K562 (cell line): Measurements from ENCODE around the gene C1R. TPM values are rescaled to one million over a fixed set of nuclear protein-coding genes. Genes with fewer than 3 reads are reported as not detected.

ENCODE experiments used
- CBFA2T2 ChIP-seq: fragments of 450-650 bp; conservative IDR thresholded peaks from 2 replicates; pipeline ENCODE4 v1.6.1; 2017; ENCODE audit warnings: mild to moderate bottlenecking
- EP400 ChIP-seq: fragments of 450-650 bp; IDR thresholded peaks from 2 replicates; pipeline ENCODE4 v1.6.1; 2017; ENCODE audit warnings: antibody characterized with exemption, mild to moderate bottlenecking, moderate library complexity
- GATAD2B ChIP-seq: fragments of 450-650 bp; IDR thresholded peaks from 2 replicates; pipeline ENCODE4 v1.6.1; 2017; ENCODE audit warnings: mild to moderate bottlenecking, borderline replicate concordance
- HMGN3 ChIP-seq: IDR thresholded peaks from 2 replicates; pipeline ENCODE4 v1.6.1; 2011; ENCODE audit warnings: borderline replicate concordance, low read depth, mild to moderate bottlenecking, mixed read lengths, low read length; ENCODE audit not compliant: insufficient read length; ENCODE audit errors: extremely low read depth
- HMGXB4 ChIP-seq: sonication (generic); formaldehyde crosslinking; IDR thresholded peaks from 2 replicates; pipeline ENCODE4 v1.8.1; 2023; ENCODE audit warnings: mild to moderate bottlenecking, missing genetic modification reagents
- KLF16 ChIP-seq: IDR thresholded peaks from 2 replicates; pipeline ENCODE4 v1.6.1; 2016; ENCODE audit warnings: antibody characterized with exemption
- MCM7 ChIP-seq, 2 experiments: fragments of 450-650 bp; IDR thresholded peaks; 2 replicates each; pipeline ENCODE4 v1.6.1; 2016 to 2018
- MTA3 ChIP-seq: fragments of 450-650 bp; formaldehyde crosslinking; IDR thresholded peaks from 2 replicates; pipeline ENCODE4 v1.6.1; 2017; ENCODE audit warnings: mild to moderate bottlenecking, borderline replicate concordance
- RBBP5 ChIP-seq: fragments of 200-600 bp; sonication (generic); IDR thresholded peaks from 2 replicates; pipeline ENCODE4 v1.6.1; 2012; ENCODE audit warnings: borderline replicate concordance, mild to moderate bottlenecking, low read length, control low read depth, inconsistent platforms; ENCODE audit not compliant: insufficient read depth, poor library complexity, severe bottlenecking
- RNF2 ChIP-seq: sonication (generic); IDR thresholded peaks from 2 replicates; pipeline ENCODE4 v1.6.1; 2016
- SIRT6 ChIP-seq: IDR thresholded peaks from one replicate; pipeline ENCODE4 v1.6.1; 2012; ENCODE audit warnings: low read depth, mild to moderate bottlenecking, control low read depth, inconsistent platforms, low read length, moderate library complexity
- STAT5A ChIP-seq: IDR thresholded peaks from 2 replicates; pipeline ENCODE4 v1.6.1; 2012; ENCODE audit warnings: low read length, inconsistent platforms, borderline replicate concordance
- TAF7 ChIP-seq: fragments of 450-650 bp; IDR thresholded peaks from 2 replicates; pipeline ENCODE4 v1.6.1; 2016; ENCODE audit warnings: missing genetic modification characterization, missing compliant biosample characterization
- ZNF174 ChIP-seq: fragments of 250-450 bp; sonication (Bioruptor Pico); IDR thresholded peaks from 2 replicates; pipeline ENCODE4 v1.4.0; 2020; ENCODE audit warnings: mild to moderate bottlenecking
- ZNF395 ChIP-seq: fragments of 200-800 bp; sonication (Bioruptor generic); IDR thresholded peaks from 2 replicates; pipeline ENCODE4 v1.6.1; 2017; ENCODE audit warnings: missing genetic modification characterization, missing compliant biosample characterization
- polyA plus RNA-seq, 8 experiments: library from polyadenylated mRNA; depleted of rRNA in 4 of 8; stranded (reverse) in 5 of 8; unstranded in 3 of 8; fragments of >200 nt; fragmentation: Nextera tagmentation in 2 of 8; fragmentation: Illumina TruSeq in 1 of 8; extraction: Ambion mirVana in 2 of 8; extraction: Trizol in 1 of 8; gene quantifications; 2 replicates each; pipeline versions ENCODE4 v1.2.1 to v1.2.3, GENCODE V29; 2011 to 2014; ENCODE audit warnings: inconsistent platforms in 1 of 8, missing spikeins in 1 of 8
- total RNA-seq, 7 experiments: library from RNA; depleted of rRNA in 6 of 7; stranded (reverse); fragments of >200 nt in 6 of 7; fragmentation: Illumina TruSeq in 2 of 7; extraction: Trizol in 2 of 7; gene quantifications; 2 replicates each; pipeline versions ENCODE4 v1.2.1 to v1.2.3, GENCODE V29; 2011 to 2021; ENCODE audit warnings: low replicate concordance in 1 of 7
- TF ChIP-seq, protein P1 (sequence below): fragments of 200-800 bp; sonication (Bioruptor generic); IDR thresholded peaks from 2 replicates; pipeline ENCODE4 v1.6.1; 2016; ENCODE audit warnings: missing genetic modification characterization, missing compliant biosample characterization
- TF ChIP-seq, protein P2 (sequence below): fragments of 450-650 bp; IDR thresholded peaks from 2 replicates; pipeline ENCODE4 v1.6.1; 2016; ENCODE audit warnings: antibody characterized with exemption

C1R gene
- total and polyA plus RNA-seq, 9 of the 15 experiments (the other 6 are each of a cell fraction or from before 2014, with no cell fraction given), result 0.07 to 1.0 (median 0.33) TPM; not detected in 1

GRCh38 chr12:7122811-7123769, 30.8 kb upstream of the C1R start (continued):
- TF ChIP-seq, protein P1, sequence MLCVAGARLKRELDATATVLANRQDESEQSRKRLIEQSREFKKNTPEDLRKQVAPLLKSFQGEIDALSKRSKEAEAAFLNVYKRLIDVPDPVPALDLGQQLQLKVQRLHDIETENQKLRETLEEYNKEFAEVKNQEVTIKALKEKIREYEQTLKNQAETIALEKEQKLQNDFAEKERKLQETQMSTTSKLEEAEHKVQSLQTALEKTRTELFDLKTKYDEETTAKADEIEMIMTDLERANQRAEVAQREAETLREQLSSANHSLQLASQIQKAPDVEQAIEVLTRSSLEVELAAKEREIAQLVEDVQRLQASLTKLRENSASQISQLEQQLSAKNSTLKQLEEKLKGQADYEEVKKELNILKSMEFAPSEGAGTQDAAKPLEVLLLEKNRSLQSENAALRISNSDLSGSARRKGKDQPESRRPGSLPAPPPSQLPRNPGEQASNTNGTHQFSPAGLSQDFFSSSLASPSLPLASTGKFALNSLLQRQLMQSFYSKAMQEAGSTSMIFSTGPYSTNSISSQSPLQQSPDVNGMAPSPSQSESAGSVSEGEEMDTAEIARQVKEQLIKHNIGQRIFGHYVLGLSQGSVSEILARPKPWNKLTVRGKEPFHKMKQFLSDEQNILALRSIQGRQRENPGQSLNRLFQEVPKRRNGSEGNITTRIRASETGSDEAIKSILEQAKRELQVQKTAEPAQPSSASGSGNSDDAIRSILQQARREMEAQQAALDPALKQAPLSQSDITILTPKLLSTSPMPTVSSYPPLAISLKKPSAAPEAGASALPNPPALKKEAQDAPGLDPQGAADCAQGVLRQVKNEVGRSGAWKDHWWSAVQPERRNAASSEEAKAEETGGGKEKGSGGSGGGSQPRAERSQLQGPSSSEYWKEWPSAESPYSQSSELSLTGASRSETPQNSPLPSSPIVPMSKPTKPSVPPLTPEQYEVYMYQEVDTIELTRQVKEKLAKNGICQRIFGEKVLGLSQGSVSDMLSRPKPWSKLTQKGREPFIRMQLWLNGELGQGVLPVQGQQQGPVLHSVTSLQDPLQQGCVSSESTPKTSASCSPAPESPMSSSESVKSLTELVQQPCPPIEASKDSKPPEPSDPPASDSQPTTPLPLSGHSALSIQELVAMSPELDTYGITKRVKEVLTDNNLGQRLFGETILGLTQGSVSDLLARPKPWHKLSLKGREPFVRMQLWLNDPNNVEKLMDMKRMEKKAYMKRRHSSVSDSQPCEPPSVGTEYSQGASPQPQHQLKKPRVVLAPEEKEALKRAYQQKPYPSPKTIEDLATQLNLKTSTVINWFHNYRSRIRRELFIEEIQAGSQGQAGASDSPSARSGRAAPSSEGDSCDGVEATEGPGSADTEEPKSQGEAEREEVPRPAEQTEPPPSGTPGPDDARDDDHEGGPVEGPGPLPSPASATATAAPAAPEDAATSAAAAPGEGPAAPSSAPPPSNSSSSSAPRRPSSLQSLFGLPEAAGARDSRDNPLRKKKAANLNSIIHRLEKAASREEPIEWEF (CRISPR knock-in tag), result no peak
- TF ChIP-seq HMGXB4 (CRISPR knock-in tag) (no peak), TAF7 (tag) (no peak), RNF2 (peak; percentile 44; the same call in 1 of the 2 replicates), CBFA2T2 (peak; percentile 73), EP400 (peak; percentile 33; the same call in 1 of the 2 replicates), MCM7 (IDR thresholded peaks at IDR 0.05) (no peak), ZNF174 (CRISPR knock-in tag) (no peak), SIRT6 (no peak), ZNF395 (peak; percentile 46; the same call in 1 of the 2 replicates), KLF16 (no peak), HMGN3 (no peak), GATAD2B (peak; percentile 28; the same call in 1 of the 2 replicates), STAT5A (peak; percentile 31; the same call in 1 of the 2 replicates), RBBP5 (peak; percentile 41), MTA3 (peak; percentile 77)
- TF ChIP-seq, protein P2, sequence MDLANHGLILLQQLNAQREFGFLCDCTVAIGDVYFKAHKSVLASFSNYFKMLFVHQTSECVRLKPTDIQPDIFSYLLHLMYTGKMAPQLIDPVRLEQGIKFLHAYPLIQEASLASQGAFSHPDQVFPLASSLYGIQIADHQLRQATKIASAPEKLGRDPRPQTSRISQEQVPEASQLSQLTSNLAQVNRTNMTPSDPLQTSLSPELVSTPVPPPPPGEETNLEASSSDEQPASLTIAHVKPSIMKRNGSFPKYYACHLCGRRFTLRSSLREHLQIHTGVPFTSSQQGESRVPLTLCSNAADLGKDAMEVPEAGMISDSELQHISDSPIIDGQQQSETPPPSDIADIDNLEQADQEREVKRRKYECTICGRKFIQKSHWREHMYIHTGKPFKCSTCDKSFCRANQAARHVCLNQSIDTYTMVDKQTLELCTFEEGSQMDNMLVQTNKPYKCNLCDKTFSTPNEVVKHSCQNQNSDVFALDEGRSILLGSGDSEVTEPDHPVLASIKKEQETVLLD, result 0 out of 2 replicates have a peak, but pooled peaks have one; percentile 40
